ENCODE measurements around the gene MINDY3.
A peak's percentile ranks its signal among the peaks of the same experiment; 100 is the strongest.

MINDY3 gene

GRCh38 chr10:15747632-15748031 lies 112.7 kb downstream of the MINDY3 start:
- no peak for DNase-seq
- intact Hi-C loops (cut with DNase I), result no loop called here

GRCh38 chr10:15745751-15746150 lies 114.6 kb downstream of the MINDY3 start:
- DNase-seq, result no peak
- intact Hi-C loops (cut with DNase I), result no loop called here

- peak in 20 of 42 donors; percentile 9 to 80 (median 38) for DNase-seq
- intact Hi-C loops (cut with DNase I), result no loop called here
Observed at GRCh38 chr10:15744217-15744865, 116.0 kb downstream of the MINDY3 start.

- no peak for DNase-seq
- intact Hi-C loops (cut with DNase I), result no loop called here
Observed at GRCh38 chr10:15743443-15743842, 116.9 kb downstream of the MINDY3 start.

GRCh38 chr10:15742836-15743235 lies 117.5 kb downstream of the MINDY3 start:
- intact Hi-C loops (cut with DNase I), result no loop called here
- DNase-seq, result peak in 2 of 42 donors; percentile 17 to 30

DNA sequence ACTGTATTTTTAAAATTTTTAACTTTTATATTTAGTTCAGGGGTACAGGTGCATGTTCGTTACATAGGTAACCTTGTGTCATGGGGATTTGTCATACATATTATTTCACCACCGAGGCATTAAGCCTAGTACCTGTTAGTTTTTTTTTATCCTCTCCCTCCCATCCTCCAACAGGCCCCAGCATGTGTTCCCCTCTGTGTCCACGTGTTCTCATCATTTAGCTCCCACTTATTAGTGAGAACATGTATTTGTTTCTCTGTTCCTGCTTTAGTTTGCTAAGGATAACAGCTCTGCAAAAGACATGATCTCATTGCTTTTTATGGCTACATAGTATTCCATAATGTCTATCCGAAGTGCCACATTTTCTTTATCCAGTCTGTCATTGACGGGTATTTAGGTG lies 118.2 kb downstream of the MINDY3 start:
- DNase-seq, result no peak
- intact Hi-C loops (cut with DNase I), result no loop called here

DNA sequence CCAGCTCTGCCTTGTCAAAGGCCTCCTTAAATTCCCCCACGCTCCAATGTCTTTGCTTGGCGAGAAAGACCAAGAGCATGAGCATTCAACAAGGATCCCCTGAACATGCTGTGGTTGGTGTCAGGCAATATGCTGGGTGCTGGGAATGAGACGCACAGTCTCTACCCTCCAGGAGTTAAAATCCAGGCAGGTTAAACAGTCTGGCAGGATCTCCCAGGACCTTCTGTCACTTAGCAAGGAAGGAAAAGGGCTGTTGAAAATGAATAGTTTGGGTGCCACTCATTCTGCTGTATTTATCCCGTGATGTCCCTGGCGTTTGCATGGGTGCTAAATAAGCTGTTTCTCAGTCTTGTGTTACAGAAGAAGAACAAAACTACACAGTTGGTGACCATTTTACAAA lies 118.7 kb downstream of the MINDY3 start:
- no peak for DNase-seq
- intact Hi-C loops (cut with DNase I), result no loop called here

DNA sequence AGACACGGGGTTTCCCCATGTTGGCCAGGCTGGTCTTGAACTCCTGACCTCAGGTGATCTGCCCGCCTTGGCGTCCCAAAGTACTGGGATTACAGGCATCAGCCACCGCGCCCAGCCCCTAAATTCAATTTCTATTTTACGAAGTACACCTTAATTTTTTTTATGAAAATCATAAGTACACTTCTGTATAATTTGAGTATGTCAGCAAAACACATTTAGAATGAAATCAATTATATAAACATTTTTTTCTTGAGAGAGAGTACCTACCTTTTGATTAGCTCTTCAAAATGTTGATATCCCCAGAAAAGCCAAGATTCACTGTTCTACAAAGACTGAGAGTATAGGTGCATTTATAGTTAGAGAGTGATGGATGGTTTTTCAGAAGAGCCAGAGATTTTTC lies 120.0 kb downstream of the MINDY3 start:
- intact Hi-C loops (cut with DNase I), result no loop called here

DNA sequence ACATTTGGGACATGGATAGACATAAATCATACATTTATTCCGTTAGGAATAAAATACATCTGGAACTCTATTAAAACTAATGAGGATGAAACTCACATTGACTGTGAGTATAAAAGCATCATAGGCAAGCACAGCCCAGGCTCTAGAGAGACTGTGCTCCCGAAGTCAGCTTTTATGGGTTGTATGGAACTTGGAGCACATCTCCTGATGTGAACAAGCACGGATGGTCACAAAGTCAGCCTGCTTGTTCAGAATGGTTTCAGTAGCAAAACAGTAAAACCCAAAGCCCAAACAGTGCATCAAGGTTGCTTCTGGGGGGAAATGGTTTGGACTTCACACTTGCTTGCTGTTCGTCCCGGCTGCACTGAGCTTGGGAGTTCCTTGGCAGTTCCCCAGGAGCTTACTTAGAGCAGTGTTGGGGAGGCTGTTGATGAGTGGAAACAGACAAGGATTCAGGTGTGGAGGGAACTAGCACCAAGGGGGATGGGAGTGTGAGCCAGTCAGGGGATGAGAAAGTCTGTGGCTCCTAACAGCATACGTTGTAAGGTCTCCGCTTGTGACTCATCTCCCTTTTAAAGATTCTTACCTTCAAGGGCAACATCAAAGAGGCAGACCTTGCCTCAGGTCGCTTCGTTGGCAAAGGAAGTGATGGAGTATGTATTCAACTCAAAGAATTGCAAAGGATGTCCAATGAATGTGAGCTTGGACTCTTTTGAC lies 120.9 kb downstream of the MINDY3 start:
- DNase-seq, result no peak
- intact Hi-C loops (cut with DNase I), result no loop called here

More for the DNA sequence above, 120.0 kb downstream of the MINDY3 start:
- DNase-seq, result no peak

DNA sequence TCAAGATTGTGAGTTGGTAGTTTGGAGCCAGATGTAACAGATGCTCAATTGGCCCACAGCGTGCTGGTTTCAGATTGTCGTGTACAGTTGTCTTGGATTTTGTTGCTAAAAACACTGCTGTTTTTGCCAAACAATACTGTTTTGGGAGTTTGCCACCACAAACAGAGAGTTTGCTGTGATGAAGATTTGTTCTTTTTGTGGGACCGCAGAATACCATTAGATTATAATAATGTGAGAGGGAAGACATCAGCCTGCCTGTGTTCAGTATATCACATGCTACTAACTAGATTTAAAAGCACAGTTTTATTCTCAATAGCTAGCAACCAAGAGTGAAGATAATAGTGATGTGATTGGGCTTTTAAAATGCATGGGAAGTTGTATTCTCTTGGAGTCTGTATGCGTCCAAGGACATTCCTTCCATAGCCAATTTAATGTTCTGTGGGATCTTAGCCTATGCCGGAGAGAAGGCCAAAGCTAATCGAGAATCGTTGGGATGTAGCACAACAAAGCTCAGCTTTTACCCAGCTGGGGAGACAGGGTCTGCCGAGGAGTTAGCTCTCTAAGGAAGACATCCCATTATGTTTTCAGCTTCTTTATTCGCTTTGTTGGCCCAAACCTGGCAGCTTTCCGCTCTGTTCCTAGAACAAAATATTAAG lies 121.9 kb downstream of the MINDY3 start:
- intact Hi-C loops (cut with DNase I), result no loop called here
- no peak for DNase-seq

DNA sequence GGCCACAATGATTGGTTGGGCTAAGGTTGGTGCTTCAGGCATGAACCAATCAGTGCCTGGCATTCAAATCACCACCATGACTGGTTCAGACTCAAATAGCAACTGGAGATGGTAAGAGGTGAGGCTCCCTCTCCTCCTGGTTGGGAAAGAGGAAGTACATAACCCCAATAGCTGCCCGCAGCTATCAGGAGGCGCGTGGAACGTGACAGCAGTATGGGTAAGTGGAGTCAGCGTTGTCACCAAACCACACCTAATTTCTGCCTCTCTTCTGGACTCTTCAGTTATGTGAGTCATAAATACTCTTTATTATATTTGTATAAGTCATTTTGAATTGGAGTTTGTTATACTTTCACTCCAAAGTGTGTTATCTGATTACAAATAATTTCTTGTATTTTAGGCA lies 122.7 kb downstream of the MINDY3 start:
- intact Hi-C loops (cut with DNase I), result no loop called here
- no peak for DNase-seq

DNA sequence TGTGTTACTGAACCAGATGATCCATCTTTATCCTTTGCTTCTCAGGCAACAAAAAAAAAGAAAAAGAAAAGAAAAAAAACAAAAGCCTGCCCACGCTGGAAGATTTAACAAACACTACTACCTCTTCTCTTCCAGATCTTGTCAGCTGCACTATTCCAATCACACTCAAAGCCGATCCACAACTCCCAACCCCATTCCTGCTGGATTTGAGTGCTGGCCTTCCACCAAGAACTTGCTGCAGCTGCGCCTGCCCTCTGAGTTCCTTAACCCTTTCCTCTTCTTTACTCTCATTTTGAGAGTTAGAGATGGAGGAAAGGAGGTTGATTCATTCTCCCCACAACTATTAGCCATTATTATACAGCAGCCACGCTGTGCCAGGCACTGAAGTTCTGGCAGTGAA lies 124.5 kb downstream of the MINDY3 start:
- DNase-seq, result peak in 5 of 42 donors; percentile 26 to 52 (median 28)

GRCh38 chr10:15730341-15730740 lies 130.0 kb downstream of the MINDY3 start:
- intact Hi-C loops (cut with DNase I), result no loop called here

More for the DNA sequence above, 124.5 kb downstream of the MINDY3 start:
- intact Hi-C loops (cut with DNase I), result no loop called here

DNA sequence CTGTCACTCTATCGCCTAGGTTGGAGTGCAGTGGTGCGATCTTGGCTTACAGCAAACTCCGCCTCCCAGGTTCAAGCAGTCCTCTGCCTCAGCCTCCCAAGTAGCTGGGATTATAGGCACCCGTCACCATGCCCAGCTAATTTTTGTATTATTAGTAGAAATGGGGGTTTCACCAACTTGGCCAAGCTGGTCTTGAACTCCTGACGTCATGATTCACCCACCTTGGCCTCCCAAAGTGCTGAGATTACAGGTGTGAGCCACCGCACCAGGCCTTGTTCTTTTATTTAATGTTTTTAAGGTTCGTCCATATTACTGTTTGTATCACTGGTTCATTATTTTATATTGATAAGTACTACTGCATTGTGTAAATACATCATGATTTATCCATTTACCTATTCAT lies 130.4 kb downstream of the MINDY3 start:
- DNase-seq, result no peak
- intact Hi-C loops (cut with DNase I), result loop anchor here (5.0 kb wide), 1 partner anchor 288 kb away; no protein-coding TSS in a partner anchor

More at GRCh38 chr10:15730341-15730740, 130.0 kb downstream of the MINDY3 start:
- DNase-seq, result no peak
